DMS53 treated with DMSO at 0.1 percent for 48 hours (cell line): ENCODE measurements around the gene CDKN2B-AS1.

ENCODE experiments used
- DNase-seq: peaks from one replicate; lab custom pipeline; 2025; ENCODE audit not compliant: unreplicated experiment; lab: John Stamatoyannopoulos, UW

The CDKN2B-AS1 gene

DNA sequence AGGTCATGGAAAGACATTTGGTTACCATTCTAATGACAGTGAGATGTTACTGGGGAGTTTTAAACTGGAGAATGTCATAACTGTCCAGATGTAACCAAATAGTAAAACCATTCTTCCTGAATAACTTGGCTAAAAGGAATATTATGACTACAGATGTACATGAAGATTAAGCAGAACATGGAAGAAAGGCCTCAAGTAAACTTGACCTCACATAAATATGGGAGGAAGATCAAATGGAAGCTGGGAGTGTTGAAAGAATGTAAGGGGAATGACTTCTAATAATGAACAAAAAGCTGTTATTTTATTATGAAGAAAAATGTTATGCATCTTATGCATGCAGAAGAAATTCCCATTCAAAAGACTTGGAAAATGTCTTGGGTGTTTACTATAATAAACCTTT, 122.2 kb downstream of the CDKN2B-AS1 start:
- DNase-seq = no peak

DNA sequence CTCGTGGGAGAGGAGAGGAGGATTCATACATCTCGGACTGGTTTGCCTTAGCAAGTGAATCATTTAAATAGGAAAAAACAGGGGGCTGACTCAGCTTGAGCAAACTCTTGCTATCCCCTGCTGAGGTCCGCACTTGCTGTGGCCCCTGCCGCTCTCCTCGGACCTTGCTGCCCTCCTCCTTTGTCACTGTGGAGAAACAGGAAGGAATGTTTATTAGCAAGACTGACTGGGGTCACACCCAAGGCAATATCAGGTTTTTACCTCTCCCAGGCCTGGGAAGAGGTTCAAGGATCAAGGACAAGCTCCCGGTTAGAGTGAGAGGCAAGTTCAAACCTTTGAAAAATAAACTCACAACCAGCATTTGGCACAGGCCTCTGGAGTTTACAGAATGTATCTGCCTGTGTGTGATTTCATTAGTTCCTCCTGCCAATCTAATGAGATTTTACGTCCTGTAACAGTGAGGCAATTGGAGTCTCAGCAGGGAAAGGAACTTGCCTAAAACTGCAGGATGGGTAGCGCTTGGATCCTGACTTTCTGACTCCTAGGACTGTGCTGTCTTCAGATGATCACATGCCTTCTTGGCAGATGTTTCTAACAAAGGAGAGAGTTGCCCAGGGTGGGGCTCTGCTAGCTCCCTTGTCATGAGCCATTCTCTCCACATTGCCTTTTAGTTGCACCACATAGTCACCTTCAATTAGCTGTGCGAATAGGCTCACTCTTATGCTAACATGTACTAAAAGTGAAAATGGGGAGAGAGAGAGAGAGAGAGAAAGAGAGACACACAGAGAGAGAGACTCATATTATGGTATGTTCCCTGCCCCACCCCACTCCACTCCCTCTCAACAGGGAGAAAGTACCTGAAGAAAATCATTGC, 123.2 kb downstream of the CDKN2B-AS1 start:
- DNase-seq = no peak

DNA sequence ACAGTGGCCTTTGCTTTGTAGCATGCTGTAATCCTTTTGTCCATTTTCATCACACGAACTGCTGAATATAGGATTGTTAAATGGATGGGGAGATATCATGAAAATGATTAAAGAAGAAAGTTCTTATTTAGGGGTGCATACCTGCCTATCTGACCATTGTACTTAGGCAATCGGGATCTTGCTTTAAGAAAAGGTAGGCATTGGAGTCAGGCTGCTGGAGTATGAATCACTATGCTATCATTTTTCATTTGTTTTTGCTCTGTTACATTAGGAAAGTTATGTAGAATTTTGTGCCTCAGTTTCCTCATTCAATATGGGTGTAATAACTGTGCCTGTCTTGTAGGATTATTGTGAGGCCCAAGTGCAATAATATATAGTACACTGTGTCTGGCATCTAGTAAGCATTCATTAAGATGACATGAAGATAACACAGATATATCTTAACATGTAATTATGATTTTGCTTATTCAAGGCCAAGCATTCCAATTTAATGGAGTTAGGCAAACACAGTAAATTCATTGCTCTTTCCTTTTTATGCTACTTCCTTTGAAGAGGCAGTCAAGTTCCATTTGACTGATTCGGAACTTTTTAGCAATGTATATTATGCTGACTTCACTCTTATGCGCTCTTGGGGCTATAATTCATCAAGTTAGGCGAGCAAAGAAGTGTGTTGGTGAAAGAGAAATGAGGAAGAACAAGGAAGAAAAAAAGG, 124.4 kb downstream of the CDKN2B-AS1 start:
- DNase-seq = no peak

DNA sequence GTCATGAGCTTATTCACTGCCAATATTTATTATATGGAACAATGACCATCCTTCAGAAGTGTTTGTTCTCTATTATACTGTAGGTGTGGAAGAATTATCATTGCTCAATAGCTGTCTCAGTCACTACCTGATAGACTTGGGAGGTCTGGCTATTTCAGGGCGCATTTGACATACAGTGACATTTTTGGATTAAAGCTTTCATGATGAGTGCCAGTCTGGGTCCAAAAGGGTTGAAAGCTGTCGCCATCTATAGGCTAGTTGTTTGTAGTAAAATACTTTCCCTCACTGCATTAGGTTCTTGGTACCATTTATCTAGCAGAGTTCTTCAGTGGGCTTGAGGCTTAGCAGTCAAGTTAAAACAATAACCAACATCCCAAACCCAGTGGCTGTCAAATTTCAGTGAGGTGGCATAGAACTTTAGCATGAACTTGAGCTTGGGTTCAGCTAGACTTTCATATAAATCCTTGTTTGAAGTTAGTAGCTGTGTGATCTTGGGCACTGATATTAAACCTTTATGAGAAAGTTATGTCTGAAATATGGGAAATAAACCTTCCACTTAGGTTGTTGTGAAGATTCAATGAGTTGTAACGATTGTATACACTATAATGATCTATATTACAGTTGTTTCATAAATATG, 125.0 kb downstream of the CDKN2B-AS1 start:
- peak; percentile 6 for DNase-seq

DNA sequence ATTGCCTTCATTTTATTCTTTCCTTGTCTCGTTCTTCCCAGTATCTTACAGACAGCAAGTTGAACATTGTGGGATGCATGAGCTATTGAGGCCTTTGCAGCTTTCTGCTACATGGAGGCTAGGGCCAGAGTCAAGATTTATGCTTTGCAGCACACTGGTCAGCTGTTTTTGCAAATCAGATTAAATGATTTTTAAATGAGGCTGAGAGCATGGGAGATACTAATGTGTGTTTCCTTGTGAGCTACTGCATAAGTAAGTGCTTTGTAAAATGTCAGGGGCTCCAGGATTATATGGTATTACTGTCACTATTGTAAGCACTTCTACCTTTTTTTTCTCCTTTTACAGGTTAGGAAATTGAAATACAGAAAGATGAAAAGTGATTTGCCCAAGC, 125.6 kb downstream of the CDKN2B-AS1 start:
- no peak for DNase-seq

DNA sequence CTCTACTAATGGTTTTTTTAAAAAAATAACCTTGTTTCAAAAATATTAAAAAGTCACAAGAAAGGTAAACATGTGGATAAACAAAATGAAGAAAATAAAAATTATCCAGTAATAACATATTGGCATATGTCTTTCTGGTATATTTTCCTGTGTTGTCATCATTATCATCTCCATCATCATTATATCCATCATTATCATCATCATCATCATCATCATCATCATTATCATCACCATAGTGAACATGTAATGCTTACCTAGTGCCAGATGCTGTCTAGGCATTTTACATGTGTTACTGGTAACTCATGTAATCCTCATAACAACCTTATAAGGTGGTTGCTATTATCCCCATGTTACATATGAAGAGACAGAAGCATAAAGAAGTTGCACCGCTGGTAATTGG, 126.0 kb downstream of the CDKN2B-AS1 start:
- no peak for DNase-seq

DNA sequence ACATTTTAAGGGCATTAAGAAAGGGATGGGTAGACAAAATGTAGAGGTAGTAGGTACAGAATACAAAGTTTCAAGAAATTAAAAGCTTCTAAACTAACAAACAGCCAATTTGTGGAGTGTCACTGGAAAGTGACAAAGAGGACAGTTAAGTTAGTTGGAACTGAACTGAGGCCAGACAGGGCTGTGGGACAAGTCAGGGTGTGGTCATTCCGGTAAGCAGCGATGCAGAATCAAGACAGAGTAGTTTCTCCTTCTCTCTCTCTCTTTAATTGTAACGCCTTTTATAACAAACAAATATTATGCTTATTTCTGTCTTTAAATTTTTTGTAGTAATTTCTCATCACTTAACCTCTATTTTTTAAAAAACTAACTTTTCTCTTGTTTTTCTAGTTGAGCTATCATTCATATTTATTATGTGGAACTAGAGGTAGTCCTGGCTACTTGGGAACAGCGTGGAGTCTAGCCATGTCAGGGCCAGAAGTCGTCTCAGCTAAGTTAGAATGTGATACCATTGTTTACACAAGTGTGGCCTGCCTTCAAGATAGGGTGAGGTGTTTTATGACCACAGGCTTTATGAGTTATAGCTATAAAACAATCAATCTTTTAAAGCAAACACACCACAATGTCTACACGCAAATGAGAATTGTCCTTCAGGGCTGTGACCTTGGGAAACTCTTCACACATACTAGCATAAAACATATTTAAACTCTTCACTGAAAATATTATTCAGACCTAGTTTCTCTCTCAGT, 129.8 kb downstream of the CDKN2B-AS1 start:
- DNase-seq = no peak

DNA sequence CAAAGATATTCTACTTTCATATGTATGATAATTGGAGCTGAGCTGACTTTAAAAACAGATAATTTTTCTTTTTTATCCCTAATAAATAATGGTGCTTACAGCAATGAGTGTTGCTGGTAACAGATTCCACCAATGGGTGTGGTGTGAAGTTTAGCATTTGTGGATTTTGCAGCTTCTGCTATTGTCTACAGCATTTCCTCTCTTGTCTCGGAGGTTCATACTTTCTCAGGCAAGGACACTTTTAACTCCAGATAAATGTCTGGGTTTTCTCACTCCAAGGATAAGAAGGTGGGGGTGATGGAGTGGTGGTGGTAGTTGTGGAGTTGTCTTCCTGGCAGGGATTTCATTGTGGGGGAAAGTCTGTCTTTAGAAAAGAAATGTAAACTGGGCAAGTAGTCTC, 134.5 kb downstream of the CDKN2B-AS1 start:
- DNase-seq = no peak

DNA sequence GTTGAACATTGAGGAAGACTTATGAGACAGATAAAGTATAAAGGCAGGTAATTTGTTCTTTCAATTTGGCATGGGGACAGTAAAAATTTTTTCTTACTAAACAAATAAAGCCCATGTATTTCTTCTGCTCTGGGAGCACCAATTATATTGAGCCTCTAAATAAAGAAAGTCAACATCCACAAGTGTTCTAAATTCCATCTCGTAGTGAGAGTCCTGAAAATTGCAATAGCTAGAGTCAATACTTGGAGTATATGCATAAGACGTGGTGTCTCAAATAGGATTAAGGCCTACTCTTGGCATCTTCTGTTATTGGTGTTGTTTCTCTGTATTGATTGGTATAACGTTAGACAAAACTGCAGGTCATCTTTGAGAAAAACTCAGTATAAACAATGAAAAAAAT, 135.0 kb downstream of the CDKN2B-AS1 start:
- DNase-seq = no peak

DNA sequence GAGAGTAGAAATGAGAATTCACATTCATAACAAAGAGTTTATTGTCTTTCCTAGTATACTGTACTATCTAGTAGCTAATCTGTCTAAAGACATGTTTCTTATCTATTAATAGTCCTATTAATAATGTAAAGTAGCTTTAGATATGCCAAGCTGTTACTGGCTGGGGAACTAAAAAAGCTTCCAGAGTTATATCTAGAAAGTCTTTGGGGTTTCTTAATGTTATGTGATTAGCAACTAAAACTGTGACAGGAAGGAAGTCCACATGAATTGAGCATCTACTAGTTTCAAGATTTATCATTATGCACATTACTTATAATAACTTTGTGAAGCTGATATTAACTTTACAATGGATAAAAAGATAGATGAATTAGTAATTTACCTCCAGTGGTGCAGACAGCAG, 137.2 kb downstream of the CDKN2B-AS1 start:
- DNase-seq = no peak

DNA sequence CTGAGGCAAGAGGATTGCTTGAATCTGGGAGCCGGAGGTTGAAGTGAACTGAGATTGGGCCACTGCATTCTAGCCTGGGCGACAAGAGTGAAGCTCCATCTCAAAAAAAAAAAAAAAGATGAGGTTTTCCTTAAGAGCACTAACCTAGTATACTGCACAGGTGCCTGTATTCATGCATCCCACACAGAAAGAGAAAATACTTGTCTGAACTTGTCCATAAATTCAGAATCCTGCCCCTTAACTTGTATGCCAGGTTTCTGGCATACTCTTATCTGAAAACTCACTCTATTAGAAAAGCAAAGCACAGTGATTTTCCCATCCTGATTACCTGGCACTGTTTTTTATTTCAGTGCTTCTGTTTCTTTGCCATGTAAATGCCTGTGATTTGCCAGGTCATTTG, 139.8 kb downstream of the CDKN2B-AS1 start:
- no peak for DNase-seq

DNA sequence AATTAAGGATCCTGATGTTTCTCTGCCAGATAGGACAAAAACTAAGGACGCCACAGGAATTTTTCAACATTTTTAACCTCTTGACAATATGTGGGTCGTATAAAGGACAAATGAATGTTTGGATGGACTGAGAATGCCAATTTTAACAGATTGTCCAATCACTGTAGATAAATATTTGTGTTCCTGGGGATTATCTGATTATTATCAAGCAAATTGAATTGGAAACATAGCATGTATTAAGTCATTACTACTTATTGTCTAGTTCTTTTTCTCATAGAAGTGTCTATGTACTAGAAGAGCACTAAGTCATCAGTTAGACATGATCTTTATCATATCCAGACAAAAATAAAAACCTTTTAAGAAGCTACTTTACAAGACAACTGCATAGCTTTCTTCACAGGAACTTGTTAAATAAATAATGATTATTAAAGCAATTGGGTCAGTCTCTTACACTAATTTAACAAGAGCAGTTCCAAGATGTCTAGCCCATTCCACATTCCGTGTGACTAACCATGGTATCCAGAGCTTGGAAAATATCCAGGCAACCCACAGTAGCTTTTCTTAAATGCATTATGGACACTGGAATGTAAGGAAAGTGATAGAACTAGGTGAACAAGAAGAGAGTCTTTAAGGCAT, 142.0 kb downstream of the CDKN2B-AS1 start:
- DNase-seq = no peak

DNA sequence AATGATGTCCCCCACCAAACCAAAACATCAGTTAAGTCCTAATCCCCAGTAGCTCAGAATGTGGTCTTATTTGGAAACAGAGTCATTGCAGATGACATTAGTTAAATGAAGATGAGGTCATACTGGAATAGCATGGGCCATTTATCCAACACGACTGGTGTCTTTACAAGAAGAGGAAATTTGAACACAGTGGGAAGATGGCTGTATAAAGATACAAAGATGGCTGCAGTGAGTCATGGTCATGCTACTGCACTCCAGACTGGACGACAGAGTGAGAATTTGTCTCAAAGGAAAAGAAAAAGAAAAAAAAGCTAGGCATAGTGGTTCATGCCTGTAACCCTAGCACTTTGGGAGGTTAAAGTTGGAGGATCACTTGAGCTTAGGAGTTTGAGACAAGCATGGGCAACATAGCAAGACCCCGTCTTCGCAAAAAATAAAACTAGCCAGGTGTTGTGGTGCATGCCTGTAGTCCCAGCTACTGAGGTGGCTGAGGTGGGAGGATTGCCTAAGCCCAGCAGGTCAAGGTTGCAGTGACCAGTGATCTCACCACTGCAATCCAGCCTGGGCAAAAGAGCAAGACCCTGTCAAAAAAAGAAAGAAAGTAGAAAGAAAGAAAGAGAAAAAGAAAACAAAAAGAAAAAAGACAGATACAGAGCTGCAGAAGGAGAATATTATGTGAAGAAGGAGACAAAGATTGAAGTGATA, 144.5 kb downstream of the CDKN2B-AS1 start:
- DNase-seq = no peak

DNA sequence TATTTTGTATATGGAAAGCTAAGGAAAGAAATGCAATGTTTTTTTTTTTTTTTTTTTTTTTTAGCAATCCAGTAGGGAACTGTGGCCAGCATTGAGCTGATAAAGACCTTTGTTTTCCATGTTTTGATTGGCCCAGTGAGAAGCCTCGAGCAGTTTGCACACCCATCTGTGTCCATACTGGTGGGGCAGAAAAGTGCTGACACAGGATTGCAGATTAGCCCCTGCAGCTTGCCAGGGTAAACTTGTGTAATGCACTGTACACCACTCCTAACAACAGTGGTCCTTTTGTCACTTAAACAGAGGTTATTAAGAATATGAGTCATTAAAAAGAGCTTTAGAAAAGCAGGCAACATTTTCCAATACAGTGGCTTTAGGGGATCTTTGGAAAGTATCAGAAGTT, 147.3 kb downstream of the CDKN2B-AS1 start:
- no peak for DNase-seq

DNA sequence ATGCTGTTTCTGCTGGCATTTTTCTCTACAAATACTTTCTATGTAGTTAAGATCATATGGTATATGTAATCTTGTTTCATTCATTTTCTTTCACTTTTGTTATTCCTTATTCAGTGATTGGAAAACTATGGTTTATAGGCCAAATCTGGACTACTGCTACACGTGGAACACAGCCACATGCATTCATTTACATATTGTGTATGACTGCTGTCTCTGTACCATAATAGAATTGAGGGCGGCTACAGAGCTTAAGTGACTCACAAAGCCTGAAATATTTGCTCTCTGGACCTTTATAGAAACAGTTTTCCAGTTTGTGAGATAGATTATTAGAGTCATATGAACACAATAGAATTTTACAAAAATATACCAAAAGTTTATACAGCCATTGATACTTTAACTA, 148.1 kb downstream of the CDKN2B-AS1 start:
- DNase-seq = no peak

DNA sequence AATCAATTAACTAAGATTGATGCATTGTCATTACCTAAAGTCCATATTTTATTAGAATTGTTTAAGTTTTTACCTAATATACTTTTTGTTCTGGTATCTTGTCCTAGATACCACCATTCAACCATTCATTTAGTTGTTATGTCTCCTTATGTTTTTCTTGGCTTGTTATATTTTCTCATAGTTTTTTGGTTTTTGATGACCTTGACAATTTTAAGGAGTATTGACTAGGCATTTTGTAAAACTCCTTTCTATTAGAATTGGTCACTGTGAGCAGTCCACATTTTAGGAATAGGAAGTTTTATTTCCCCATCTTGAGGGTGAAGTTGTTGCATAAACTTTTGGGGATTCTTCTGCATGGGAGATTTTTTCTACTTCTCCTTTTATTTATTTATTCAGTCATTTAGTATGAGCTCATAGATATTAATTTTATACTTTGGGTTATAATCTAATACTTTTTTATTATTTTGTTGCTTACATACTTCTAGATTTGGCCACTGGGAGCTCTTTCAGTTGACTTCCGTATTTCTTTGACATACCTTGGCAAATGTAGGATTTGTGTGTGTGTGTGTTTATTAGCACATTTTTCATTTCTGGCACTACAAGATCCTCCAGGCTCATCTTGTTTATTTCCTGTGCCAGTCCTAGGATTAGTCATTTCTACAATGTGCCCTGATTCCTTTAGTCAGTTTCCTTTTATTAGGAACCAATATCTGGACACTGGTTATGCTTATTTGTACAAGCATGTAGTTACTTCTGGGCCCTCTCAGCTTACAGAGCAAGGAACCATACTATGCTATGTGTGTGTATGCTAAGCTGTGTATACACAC, 149.4 kb downstream of the CDKN2B-AS1 start:
- DNase-seq = no peak

DNA sequence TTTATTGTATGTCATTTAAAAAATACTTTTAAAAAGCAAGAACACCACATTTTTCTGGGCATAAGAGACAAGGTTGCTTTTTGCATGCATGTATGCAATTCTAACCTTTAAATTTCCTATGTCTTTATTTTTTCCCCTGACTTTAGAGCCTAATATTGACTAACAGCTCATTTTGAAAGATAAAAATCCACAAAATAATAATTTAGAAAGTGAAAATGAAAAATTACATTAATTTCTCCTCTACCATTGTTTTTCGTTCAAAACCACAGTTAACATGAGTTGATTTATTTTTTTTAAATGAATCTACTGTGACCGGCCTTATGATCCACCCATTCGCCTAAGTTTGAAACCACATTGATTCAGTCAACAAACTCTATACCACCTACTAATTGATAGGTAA, 152.0 kb downstream of the CDKN2B-AS1 start:
- DNase-seq = no peak

DNA sequence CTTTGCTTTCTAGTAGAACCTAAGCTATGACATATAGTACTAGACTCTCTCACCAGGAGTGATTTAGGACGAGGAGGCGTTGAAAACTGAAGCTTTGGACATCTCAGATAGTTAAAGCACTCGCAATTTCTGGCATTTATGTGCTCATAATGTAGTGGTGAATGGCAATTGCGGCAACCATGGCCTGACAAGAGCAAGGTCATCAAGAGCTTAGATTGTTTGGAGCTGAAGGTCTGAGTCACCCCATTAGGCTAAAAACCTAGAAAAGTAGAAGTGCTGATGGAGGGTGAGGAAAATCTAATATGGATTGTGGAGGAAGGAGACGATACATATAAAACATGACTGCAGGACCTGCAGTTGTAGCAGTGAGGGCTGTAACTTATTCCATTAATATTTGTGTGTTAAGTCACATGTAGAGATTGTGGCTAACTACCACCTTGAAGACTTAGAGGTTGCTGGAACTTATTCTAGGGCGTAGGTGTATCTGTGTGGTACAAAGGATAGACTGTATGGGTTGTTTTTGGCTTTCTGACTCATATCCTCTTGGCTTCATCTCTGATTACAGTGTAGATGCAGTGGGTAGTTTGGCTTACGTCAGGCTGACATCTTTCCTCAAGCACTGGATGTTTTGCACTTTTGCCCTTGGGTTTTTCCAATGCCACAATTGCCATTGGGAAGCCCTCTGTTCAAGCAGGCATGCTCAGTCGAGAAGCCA, 153.4 kb downstream of the CDKN2B-AS1 start:
- no peak for DNase-seq

DNA sequence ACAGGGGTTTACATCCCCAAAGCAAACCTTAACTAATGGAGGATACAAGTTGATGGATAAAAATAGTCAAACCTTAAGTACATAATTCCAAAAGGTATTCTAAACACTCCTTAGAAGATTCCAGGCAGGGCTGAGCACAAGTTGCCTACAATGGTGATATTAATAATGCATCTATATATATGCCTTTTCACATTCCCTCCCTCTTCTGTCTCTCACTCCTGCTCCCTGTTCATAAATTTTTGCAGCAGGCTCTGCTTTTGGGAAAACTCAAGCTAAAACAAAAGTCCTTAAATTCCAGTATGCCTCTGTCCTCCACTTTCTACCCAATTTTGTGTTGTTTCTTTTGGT, 153.9 kb downstream of the CDKN2B-AS1 start:
- DNase-seq = no peak
